Measurements from ENCODE around the gene AP1AR. TPM values are rescaled to one million over a fixed set of nuclear protein-coding genes. Genes with fewer than 3 reads are reported as not detected.
"Not testable (repeated sequence)": the region's sequence is repeated elsewhere in the genome, so short reads cannot be mapped to it uniquely, and the experiment has no call there.

The AP1AR gene
- total RNA-seq, 4 donors from 2014 or later, result 9.6 to 25.1 (median 20.5) TPM

DNA sequence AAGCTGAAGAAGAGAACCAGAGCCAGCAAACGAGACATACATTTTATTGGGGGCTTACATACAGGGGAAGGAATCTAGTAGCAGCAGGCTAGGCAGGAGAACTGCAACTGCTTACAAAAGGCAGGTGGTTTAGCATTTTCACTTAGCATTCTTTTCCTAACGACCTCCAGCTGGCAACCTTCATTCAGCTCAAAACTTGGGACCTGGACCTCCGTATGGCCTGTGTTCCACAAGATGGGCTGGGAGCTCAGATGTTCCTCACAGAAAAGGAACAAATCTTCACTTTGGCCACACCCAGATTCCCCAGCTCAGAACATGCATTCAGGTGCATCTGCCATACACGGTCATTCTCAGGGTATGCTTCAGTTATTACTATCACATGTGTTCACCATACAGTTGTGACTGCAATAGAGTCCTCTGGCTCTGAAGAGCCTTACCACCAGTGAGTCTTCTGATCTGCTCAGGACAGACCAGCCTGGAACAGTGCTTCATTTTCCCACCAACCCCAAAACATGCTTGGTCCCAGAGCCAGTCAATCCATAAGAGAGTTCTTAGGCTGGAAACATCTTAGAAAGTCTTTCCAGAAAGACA is 29.6 kb upstream of the AP1AR start:
- Histone ChIP-seq H3K4me3 (no peak overlapping the region), H3K36me3 (no peaks in the 10 kb centered on the region), H3K4me1 (no peaks in the 10 kb centered on the region), H3K27me3 (no peaks in the 10 kb centered on the region), H3K9me3 (no peaks in the 10 kb centered on the region), H3K27ac (no peak overlapping the region)
- 67 to 74% methylated on average over 4 of the region's 4 CpGs for WGBS, 2 donors
- intact Hi-C loops (cut with DNase I), result no loop called here
- no peak for DNase-seq
- TF ChIP-seq POLR2A (IDR thresholded peaks at IDR 0.05), result no peak
- TF ChIP-seq, protein P1, sequence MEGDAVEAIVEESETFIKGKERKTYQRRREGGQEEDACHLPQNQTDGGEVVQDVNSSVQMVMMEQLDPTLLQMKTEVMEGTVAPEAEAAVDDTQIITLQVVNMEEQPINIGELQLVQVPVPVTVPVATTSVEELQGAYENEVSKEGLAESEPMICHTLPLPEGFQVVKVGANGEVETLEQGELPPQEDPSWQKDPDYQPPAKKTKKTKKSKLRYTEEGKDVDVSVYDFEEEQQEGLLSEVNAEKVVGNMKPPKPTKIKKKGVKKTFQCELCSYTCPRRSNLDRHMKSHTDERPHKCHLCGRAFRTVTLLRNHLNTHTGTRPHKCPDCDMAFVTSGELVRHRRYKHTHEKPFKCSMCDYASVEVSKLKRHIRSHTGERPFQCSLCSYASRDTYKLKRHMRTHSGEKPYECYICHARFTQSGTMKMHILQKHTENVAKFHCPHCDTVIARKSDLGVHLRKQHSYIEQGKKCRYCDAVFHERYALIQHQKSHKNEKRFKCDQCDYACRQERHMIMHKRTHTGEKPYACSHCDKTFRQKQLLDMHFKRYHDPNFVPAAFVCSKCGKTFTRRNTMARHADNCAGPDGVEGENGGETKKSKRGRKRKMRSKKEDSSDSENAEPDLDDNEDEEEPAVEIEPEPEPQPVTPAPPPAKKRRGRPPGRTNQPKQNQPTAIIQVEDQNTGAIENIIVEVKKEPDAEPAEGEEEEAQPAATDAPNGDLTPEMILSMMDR (IDR thresholded peaks at IDR 0.05), result no peak

DNA sequence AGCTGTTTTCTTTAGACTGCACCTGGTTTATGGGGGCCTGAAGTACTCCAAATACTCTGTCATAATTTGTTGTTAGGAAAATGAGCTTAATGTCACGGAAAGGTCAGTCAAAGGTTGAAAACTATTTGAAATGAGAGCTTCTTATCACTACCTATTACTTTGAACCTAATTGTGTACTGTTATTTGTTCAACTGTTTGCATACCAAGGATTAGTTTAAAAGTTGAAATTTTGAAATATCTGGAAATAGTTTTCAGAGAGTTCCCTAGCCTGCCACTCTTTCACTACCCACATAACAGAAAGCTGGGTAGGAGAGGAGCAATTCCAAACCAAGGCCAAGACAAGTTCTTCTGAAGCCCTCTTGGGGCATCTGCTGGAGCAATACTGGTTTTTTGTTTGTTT is 28.0 kb upstream of the AP1AR start:
- intact Hi-C loops (cut with DNase I), result no loop called here
- 90 to 93% methylated on average over 1 of the region's 1 CpG for WGBS, 2 donors
- Histone ChIP-seq H3K9me3 (no peaks in the 10 kb centered on the region), H3K4me3 (no peak overlapping the region), H3K27ac (no peak overlapping the region), H3K36me3 (no peaks in the 10 kb centered on the region), H3K27me3 (no peaks in the 10 kb centered on the region), H3K4me1 (no peaks in the 10 kb centered on the region)
- no peak for TF ChIP-seq POLR2A (IDR thresholded peaks at IDR 0.05)
- TF ChIP-seq, protein P1 (IDR thresholded peaks at IDR 0.05), result no peak
- DNase-seq, result no peak

DNA sequence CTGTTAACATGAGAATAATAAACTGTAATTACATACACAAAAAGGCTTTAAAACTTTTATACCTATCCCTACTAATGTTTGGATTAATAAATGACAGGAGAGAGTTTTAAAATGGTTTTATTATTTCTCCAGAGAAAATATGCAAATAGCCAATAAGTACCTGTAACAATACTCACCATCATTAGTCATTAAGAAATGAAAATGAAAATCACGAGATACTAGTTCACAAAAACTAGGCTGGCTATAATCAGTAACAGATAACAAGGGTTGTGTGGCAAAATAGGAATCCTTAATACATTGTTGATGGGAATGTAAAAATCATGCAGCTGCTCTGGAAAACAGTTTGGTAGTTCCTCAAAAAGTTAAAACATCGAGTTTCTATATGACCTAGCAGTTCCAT is 25.2 kb upstream of the AP1AR start:
- DNase-seq, result no peak
- Histone ChIP-seq H3K9me3 (no peaks in the 10 kb centered on the region), H3K27me3 (no peaks in the 10 kb centered on the region), H3K4me1 (no peaks in the 10 kb centered on the region), H3K4me3 (no peak overlapping the region), H3K27ac (no peak overlapping the region), H3K36me3 (no peaks in the 10 kb centered on the region)
- TF ChIP-seq, protein P1 (IDR thresholded peaks at IDR 0.05), result no peak
- no peak for TF ChIP-seq POLR2A (IDR thresholded peaks at IDR 0.05)
- intact Hi-C loops (cut with DNase I), result no loop called here
- 70% methylated on average over 2 of the region's 2 CpGs for WGBS, 2 donors

DNA sequence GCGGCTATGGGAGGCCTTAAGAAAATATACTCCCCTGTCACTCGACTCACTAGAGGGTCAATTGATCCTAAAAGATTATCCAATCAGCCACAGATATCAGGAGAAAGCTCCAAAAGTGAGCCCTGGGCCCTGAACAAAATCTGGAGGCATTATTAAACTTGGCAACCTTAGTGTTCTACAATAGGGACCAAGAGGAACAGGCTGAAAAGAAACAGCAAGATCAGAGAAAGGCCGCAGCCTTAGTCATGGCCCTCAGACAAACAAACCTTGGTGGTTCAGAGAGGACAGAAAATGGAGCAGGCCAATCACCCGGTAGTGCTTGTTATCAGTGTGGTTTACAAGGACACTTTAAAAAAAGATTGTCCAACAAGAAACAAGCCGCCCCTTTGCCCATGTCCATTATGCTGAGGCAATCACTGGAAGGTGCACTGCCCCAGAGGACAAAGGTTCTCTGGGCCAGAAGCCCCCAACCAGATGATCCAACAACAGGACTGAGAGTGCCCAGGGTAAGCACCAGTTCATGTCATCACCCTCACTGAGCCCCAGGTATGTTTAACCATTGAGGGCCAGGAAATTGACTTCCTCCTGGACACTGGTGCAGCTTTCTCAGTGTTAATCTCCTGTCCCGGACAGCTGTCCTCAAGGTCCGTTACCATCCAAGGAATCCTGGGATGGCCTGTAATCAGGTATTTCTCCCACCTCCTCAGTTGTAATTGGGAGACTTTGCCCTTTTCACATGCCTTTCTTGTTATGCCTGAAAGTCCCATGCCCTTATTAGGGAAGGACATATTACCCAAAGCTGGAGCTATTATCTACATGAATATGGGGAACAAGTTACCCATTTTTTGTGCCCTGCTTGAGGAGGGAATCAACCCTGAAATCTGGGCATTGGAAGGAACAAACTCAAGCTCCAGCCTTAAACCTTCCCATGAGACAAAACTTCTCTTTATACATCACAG is 23.2 kb upstream of the AP1AR start:
- H3K4me1 ChIP-seq; DNase-seq; H3K27ac ChIP-seq; H3K36me3 ChIP-seq; H3K9me3 ChIP-seq; intact Hi-C loops (cut with DNase I); H3K27me3 ChIP-seq; H3K4me3 ChIP-seq: not testable (repeated sequence)
- 78 to 82% methylated on average over 6 to 7 of the region's 7 CpGs for WGBS, 2 donors

DNA sequence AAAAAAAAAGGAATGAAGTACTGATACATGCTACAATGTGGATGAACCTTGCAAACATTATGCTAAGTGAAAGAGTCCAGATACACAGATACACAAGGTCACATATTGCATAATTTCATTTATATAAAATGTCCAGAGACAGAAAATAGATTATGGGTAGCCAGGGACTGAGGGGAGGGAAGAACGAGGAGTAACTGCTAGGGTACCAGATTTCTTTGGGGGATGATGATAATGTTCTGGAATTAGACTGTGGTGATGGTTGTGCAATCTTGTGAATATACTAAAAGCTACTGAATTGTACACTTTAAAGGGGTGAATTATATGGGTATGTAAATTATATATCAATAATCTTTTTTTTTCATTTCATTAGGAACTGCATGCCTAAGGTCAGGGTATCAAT is 20.8 kb upstream of the AP1AR start:
- Histone ChIP-seq H3K4me3 (no peak overlapping the region), H3K27ac (no peak overlapping the region), H3K4me1 (peaks cover 0 to 4% (median 0%) of the 10 kb centered on the region in 3 donors), H3K9me3 (no peaks in the 10 kb centered on the region), H3K27me3 (no peaks in the 10 kb centered on the region), H3K36me3 (no peaks in the 10 kb centered on the region)
- TF ChIP-seq POLR2A (IDR thresholded peaks at IDR 0.05), result no peak
- TF ChIP-seq, protein P1 (IDR thresholded peaks at IDR 0.05), result no peak
- DNase-seq, result no peak
- 79 to 87% methylated on average over 1 of the region's 1 CpG for WGBS, 2 donors
- intact Hi-C loops (cut with DNase I), result no loop called here
